Nephron progenitor cell (in vitro differentiated cells): ENCODE measurements around the gene SSBP3.
"Not testable (repeated sequence)": the region's sequence is repeated elsewhere in the genome, so short reads cannot be mapped to it uniquely, and the experiment has no call there.

Experiments
- DNase-seq: peaks from one replicate; pipeline ENCODE4 v3.0.0; 2021
- H3K27ac Mint-ChIP-seq: 2 replicates; pipeline ENCODE4 v1.8.0; 2021; ENCODE audit warnings: mild to moderate bottlenecking, moderate library complexity, mixed read lengths
- H3K27me3 Mint-ChIP-seq: 2 replicates; pipeline ENCODE4 v1.8.0; 2021; ENCODE audit warnings: mild to moderate bottlenecking, low read depth, mixed read lengths; ENCODE audit not compliant: poor library complexity
- H3K36me3 Mint-ChIP-seq: 2 replicates; pipeline ENCODE4 v1.8.0; 2021; ENCODE audit warnings: low read depth, mixed read lengths
- H3K4me1 Mint-ChIP-seq: 2 replicates; pipeline ENCODE4 v1.8.0; 2021; ENCODE audit warnings: mixed read lengths
- H3K4me3 Mint-ChIP-seq: 2 replicates; pipeline ENCODE4 v1.8.0; 2021; ENCODE audit warnings: mild to moderate bottlenecking, moderate library complexity, mixed read lengths
- H3K9me3 Mint-ChIP-seq: 2 replicates; pipeline ENCODE4 v1.8.0; 2021; ENCODE audit warnings: mild to moderate bottlenecking, moderate library complexity, mixed read lengths
- CTCF ChIP-seq: fragments of 200-600 bp; sonication (generic); IDR thresholded peaks from 2 replicates; pipeline ENCODE4 v1.5.0; 2021; ENCODE audit warnings: antibody characterized with exemption

SSBP3 gene

GRCh38 chr1:54425152-54425584 is 19.0 kb upstream of the SSBP3 start:
- H3K36me3 Mint-ChIP-seq = no peaks in the 10 kb centered on the region
- H3K9me3 Mint-ChIP-seq = peaks cover 6% of the 10 kb centered on the region
- no peak overlapping the region for H3K27ac Mint-ChIP-seq
- TF ChIP-seq CTCF = no peak
- H3K27me3 Mint-ChIP-seq = peaks cover 1% of the 10 kb centered on the region
- no peak overlapping the region for H3K4me3 Mint-ChIP-seq
- DNase-seq = no peak
- no peaks in the 10 kb centered on the region for H3K4me1 Mint-ChIP-seq

- Mint-ChIP-seq H3K36me3 (no peaks in the 10 kb centered on the region), H3K27me3 (no peaks in the 10 kb centered on the region), H3K27ac (peak overlapping the region; percentile 81), H3K9me3 (peaks cover 6% of the 10 kb centered on the region), H3K4me3 (no peak overlapping the region), H3K4me1 (no peaks in the 10 kb centered on the region)
- TF ChIP-seq CTCF = no peak
- no peak for DNase-seq
Observed at GRCh38 chr1:54424398-54424797, 18.2 kb upstream of the SSBP3 start.

- TF ChIP-seq CTCF = no peak
- H3K4me1 Mint-ChIP-seq = peaks cover 12% of the 10 kb centered on the region
- H3K4me3 Mint-ChIP-seq = no peak overlapping the region
- no peaks in the 10 kb centered on the region for H3K36me3 Mint-ChIP-seq
- H3K27ac Mint-ChIP-seq = no peak overlapping the region
- DNase-seq = no peak
- peaks cover 5% of the 10 kb centered on the region for H3K27me3 Mint-ChIP-seq
- no peaks in the 10 kb centered on the region for H3K9me3 Mint-ChIP-seq
Observed at GRCh38 chr1:54421101-54421504, 14.9 kb upstream of the SSBP3 start.

- not testable (repeated sequence) for H3K9me3 Mint-ChIP-seq, H3K27ac Mint-ChIP-seq, DNase-seq, H3K36me3 Mint-ChIP-seq, H3K4me3 Mint-ChIP-seq
- H3K27me3 Mint-ChIP-seq = peaks cover 12% of the 10 kb centered on the region
- peaks cover 31% of the 10 kb centered on the region for H3K4me1 Mint-ChIP-seq
Observed at GRCh38 chr1:54418598-54418997, 12.4 kb upstream of the SSBP3 start.

- Mint-ChIP-seq H3K36me3 (no peaks in the 10 kb centered on the region), H3K4me3 (no peak overlapping the region), H3K4me1 (peaks cover 44% of the 10 kb centered on the region), H3K27ac (no peak overlapping the region), H3K27me3 (peaks cover 15% of the 10 kb centered on the region), H3K9me3 (no peaks in the 10 kb centered on the region)
- DNase-seq = no peak
- no peak for TF ChIP-seq CTCF
Observed at GRCh38 chr1:54417123-54417522, 10.9 kb upstream of the SSBP3 start.

- Mint-ChIP-seq H3K4me3 (no peak overlapping the region), H3K27ac (no peak overlapping the region), H3K36me3 (no peaks in the 10 kb centered on the region), H3K4me1 (peaks cover 51% of the 10 kb centered on the region), H3K27me3 (peaks cover 15% of the 10 kb centered on the region), H3K9me3 (no peaks in the 10 kb centered on the region)
- no peak for DNase-seq
- no peak for TF ChIP-seq CTCF
Observed at GRCh38 chr1:54416435-54416834, 10.2 kb upstream of the SSBP3 start.
